ENCODE results near the gene PKNOX1.

- TF ChIP-seq EZH2 (IDR thresholded peaks at IDR 0.05) (no peak), POLR2AphosphoS5 (IDR thresholded peaks at IDR 0.05; ENCODE audit: borderline replicate concordance, low read depth, low read length) (no peak)
Observed at GRCh38 chr21:43020771-43021170, 46.4 kb downstream of the PKNOX1 start.
